Neural cell (in vitro differentiated cells): Measurements from ENCODE around the gene TUG1. TPM values are rescaled to one million over a fixed set of nuclear protein-coding genes. Genes with fewer than 3 reads are reported as not detected.

Experiments
- H2AFZ ChIP-seq: fragments of 200-600, 300-800 bp; sonication (generic), shearing (Covaris generic); 2 replicates; pipeline ENCODE4 v1.6.0; 2014; ENCODE audit warnings: low read depth, mild to moderate bottlenecking, antibody characterized with exemption, low read length, moderate library complexity
- H3F3A ChIP-seq: fragments of 200-600 bp; shearing (Covaris generic); 2 replicates; pipeline ENCODE4 v1.6.1; 2016; ENCODE audit warnings: mild to moderate bottlenecking, moderate library complexity, mixed read lengths, antibody characterized with exemption, low read length; ENCODE audit not compliant: insufficient read depth, poor library complexity, severe bottlenecking
- H3K27ac ChIP-seq: fragments of 200-600, 300-800 bp; sonication (generic), shearing (Covaris generic); 2 replicates; pipeline ENCODE4 v1.5.1; 2014; ENCODE audit warnings: mild to moderate bottlenecking, low read length, moderate library complexity
- H3K27me3 ChIP-seq: fragments of 300-800, 200-600 bp; sonication (generic), shearing (Covaris generic); 2 replicates; pipeline ENCODE4 v1.6.0; 2014; ENCODE audit warnings: mild to moderate bottlenecking, low read depth, low read length, moderate library complexity; ENCODE audit not compliant: insufficient read depth
- H3K36me3 ChIP-seq: fragments of 300-800, 200-600 bp; sonication (generic), shearing (Covaris generic); 2 replicates; pipeline ENCODE4 v1.5.1; 2014; ENCODE audit warnings: mild to moderate bottlenecking, antibody characterized with exemption, low read length, moderate library complexity; ENCODE audit not compliant: insufficient read depth
- H3K4me2 ChIP-seq: fragments of 300-800, 200-600 bp; sonication (generic), shearing (Covaris generic); 2 replicates; pipeline ENCODE4 v1.6.0; 2014; ENCODE audit warnings: mild to moderate bottlenecking, low read length
- H3K4me3 ChIP-seq: fragments of 300-800, 200-600 bp; sonication (generic), shearing (Covaris generic); 2 replicates; pipeline ENCODE4 v1.5.1; 2014; ENCODE audit warnings: mild to moderate bottlenecking, low read length, moderate library complexity
- H3K79me2 ChIP-seq: fragments of 200-600 bp; shearing (Covaris generic); replicated peaks from 2 replicates; pipeline ENCODE4 v1.6.0; 2014; ENCODE audit warnings: mild to moderate bottlenecking, low read length, moderate library complexity; ENCODE audit not compliant: insufficient read depth
- H3K9ac ChIP-seq: fragments of 300-800, 200-600 bp; sonication (generic), shearing (Covaris generic); 2 replicates; pipeline ENCODE4 v1.6.1; 2016; ENCODE audit warnings: mild to moderate bottlenecking, low read length, mixed read lengths
- H3K9me2 ChIP-seq: fragments of 200-600 bp; shearing (Covaris generic); 2 replicates; pipeline ENCODE4 v1.6.1; 2016; ENCODE audit warnings: mild to moderate bottlenecking, low read length, mixed read lengths; ENCODE audit not compliant: insufficient read depth
- H3K9me3 ChIP-seq: fragments of 200-600, 300-800 bp; sonication (generic), shearing (Covaris generic); 2 replicates; pipeline ENCODE4 v1.6.1; 2016; ENCODE audit warnings: mild to moderate bottlenecking, mixed run types, low read length, moderate library complexity, mixed read lengths
- H4K20me1 ChIP-seq: fragments of 200-600 bp; shearing (Covaris generic); 2 replicates; pipeline ENCODE4 v1.6.1; 2016; ENCODE audit warnings: mild to moderate bottlenecking, mixed run types; ENCODE audit not compliant: insufficient read depth
- CTCF ChIP-seq: fragments of 450-650 bp; IDR thresholded peaks from 2 replicates; pipeline ENCODE4 v1.5.1; 2014; ENCODE audit warnings: antibody characterized with exemption, mild to moderate bottlenecking, moderate library complexity; ENCODE audit not compliant: poor library complexity, severe bottlenecking
- EZH2 ChIP-seq: fragments of 200-600, 300-800 bp; shearing (Covaris generic), sonication (generic); IDR thresholded peaks from 2 replicates; pipeline ENCODE4 v1.6.1; 2014; ENCODE audit warnings: antibody characterized with exemption, low read length, borderline replicate concordance, mild to moderate bottlenecking; ENCODE audit not compliant: insufficient read depth, poor library complexity, severe bottlenecking
- MXI1 ChIP-seq: fragments of 450-650 bp; conservative IDR thresholded peaks from 2 replicates; pipeline ENCODE4 v1.6.1; 2014; ENCODE audit warnings: antibody characterized with exemption, mild to moderate bottlenecking; ENCODE audit not compliant: poor library complexity, severe bottlenecking
- POLR2AphosphoS5 ChIP-seq: IDR thresholded peaks from 2 replicates; pipeline ENCODE4 v1.6.1; 2012
- RAD21 ChIP-seq: fragments of 450-650 bp; conservative IDR thresholded peaks from 2 replicates; pipeline ENCODE4 v1.6.1; 2014; ENCODE audit warnings: antibody characterized with exemption, mild to moderate bottlenecking, moderate library complexity
- REST ChIP-seq: IDR thresholded peaks from 2 replicates; pipeline ENCODE4 v1.6.1; 2012; ENCODE audit warnings: borderline replicate concordance
- SMC3 ChIP-seq: fragments of 450-650 bp; conservative IDR thresholded peaks from 2 replicates; pipeline ENCODE4 v1.6.1; 2014; ENCODE audit warnings: antibody characterized with exemption, mild to moderate bottlenecking, moderate library complexity; ENCODE audit not compliant: poor library complexity
- TAF1 ChIP-seq: IDR thresholded peaks from 2 replicates; pipeline ENCODE4 v1.6.1; 2012; ENCODE audit warnings: low read depth
- polyA plus RNA-seq: library from polyadenylated mRNA; depleted of rRNA; stranded (reverse); fragments of >200 nt; gene quantifications from 2 replicates; pipeline ENCODE4 v1.2.3, GENCODE V29; 2014

Gene TUG1
- polyA plus RNA-seq, 1 donor from 2014 or later = 73.5 TPM

- no peaks in the 10 kb centered on the region for H3K9me3 ChIP-seq
- no peaks in the 10 kb centered on the region for H3F3A ChIP-seq
- H3K9me2 ChIP-seq = no peaks in the 10 kb centered on the region
- H3K4me2 ChIP-seq = no peak overlapping the region
- no peaks in the 10 kb centered on the region for H3K79me2 ChIP-seq
- H4K20me1 ChIP-seq = peaks cover 3% of the 10 kb centered on the region
- no peaks in the 10 kb centered on the region for H3K27me3 ChIP-seq
- no peak overlapping the region for H2AFZ ChIP-seq
- no peak for TF ChIP-seq EZH2
- TF ChIP-seq POLR2AphosphoS5 = no peak
- no peak for TF ChIP-seq RAD21
- no peak for TF ChIP-seq CTCF
- no peak for TF ChIP-seq TAF1
- no peak for TF ChIP-seq MXI1
- no peak for TF ChIP-seq SMC3
- no peak overlapping the region for H3K9ac ChIP-seq
- no peak overlapping the region for H3K4me3 ChIP-seq
- H3K36me3 ChIP-seq = peaks cover 22% of the 10 kb centered on the region
- H3K27ac ChIP-seq = no peak overlapping the region
Measured at GRCh38 chr22:30944986-30945385, 24.1 kb upstream of the TUG1 start.

- H3K79me2 ChIP-seq = no peaks in the 10 kb centered on the region
- H3F3A ChIP-seq = no peaks in the 10 kb centered on the region
- H3K9me2 ChIP-seq = no peaks in the 10 kb centered on the region
- no peak overlapping the region for H3K9ac ChIP-seq
- H3K27me3 ChIP-seq = no peaks in the 10 kb centered on the region
- no peak overlapping the region for H3K4me3 ChIP-seq
- peaks cover 3% of the 10 kb centered on the region for H4K20me1 ChIP-seq
- H3K27ac ChIP-seq = no peak overlapping the region
- TF ChIP-seq REST (no peak), CTCF (no peak), EZH2 (no peak)
- peaks cover 21% of the 10 kb centered on the region for H3K36me3 ChIP-seq
- H2AFZ ChIP-seq = no peak overlapping the region
- H3K9me3 ChIP-seq = no peaks in the 10 kb centered on the region
- no peak overlapping the region for H3K4me2 ChIP-seq
Measured at GRCh38 chr22:30945653-30946052, 23.4 kb upstream of the TUG1 start.
